NCI-H2227 (cell line): ENCODE data around the gene MICALL2.

Experiments used
- DNase-seq: peaks from one replicate; lab custom pipeline; 2025; ENCODE audit not compliant: unreplicated experiment; lab: John Stamatoyannopoulos, UW

The MICALL2 gene

GRCh38 chr7:1434891-1435670, 24.2 kb downstream of the MICALL2 start:
- no peak for DNase-seq

- DNase-seq: no peak
Measured at GRCh38 chr7:1434165-1434718, 25.0 kb downstream of the MICALL2 start.

GRCh38 chr7:1433128-1433920, 25.9 kb downstream of the MICALL2 start:
- DNase-seq: no peak

GRCh38 chr7:1432411-1433082, 26.7 kb downstream of the MICALL2 start:
- DNase-seq: peak; percentile 79

GRCh38 chr7:1431634-1432380, 27.5 kb downstream of the MICALL2 start:
- no peak for DNase-seq

GRCh38 chr7:1431226-1431625, 28.0 kb downstream of the MICALL2 start:
- DNase-seq: no peak

GRCh38 chr7:1430056-1430845, 29.0 kb downstream of the MICALL2 start:
- no peak for DNase-seq

- no peak for DNase-seq
Measured at GRCh38 chr7:1428941-1429501, 30.2 kb downstream of the MICALL2 start.

- DNase-seq: no peak
Measured at GRCh38 chr7:1427064-1427657, 32.1 kb downstream of the MICALL2 start.

GRCh38 chr7:1426474-1426873, 32.8 kb downstream of the MICALL2 start:
- no peak for DNase-seq

- peak; percentile 27 for DNase-seq
Measured at GRCh38 chr7:1425292-1426136, 33.8 kb downstream of the MICALL2 start.

GRCh38 chr7:1424041-1424440, 35.2 kb downstream of the MICALL2 start:
- DNase-seq: no peak

GRCh38 chr7:1423264-1423811, 35.9 kb downstream of the MICALL2 start:
- DNase-seq: no peak

- peak; percentile 43 for DNase-seq
Measured at GRCh38 chr7:1422512-1423263, 36.6 kb downstream of the MICALL2 start.

- no peak for DNase-seq
Measured at GRCh38 chr7:1421946-1422345, 37.3 kb downstream of the MICALL2 start.

- DNase-seq: no peak
Measured at GRCh38 chr7:1421020-1421790, 38.1 kb downstream of the MICALL2 start.

- DNase-seq: no peak
Measured at GRCh38 chr7:1419688-1420087, 39.6 kb downstream of the MICALL2 start.
